Lung (tissue), 12 donors: ENCODE data around the gene C2orf76. TPM values are rescaled to one million over a fixed set of nuclear protein-coding genes. Genes with fewer than 3 reads are reported as not detected.
"Not testable (repeated sequence)": the region's sequence is repeated elsewhere in the genome, so short reads cannot be mapped to it uniquely, and the experiment has no call there.

ENCODE experiments used
- ATAC-seq: fragments of 200-7000 bp; cut with Tn5 transposase; one replicate; pipeline ENCODE4 v1.9.1; 2020; ENCODE audit warnings: moderate number of reproducible peaks; ENCODE audit not compliant: insufficient read depth, low FRiP score
- DNase-seq, 3 donors: peaks; one replicate each; pipeline ENCODE4 v3.0.0-alpha.2; 2013 to 2017
- H3K27ac ChIP-seq, 2 donors: one replicate each; pipeline ENCODE4 v1.5.1; 2013; ENCODE audit warnings: mild to moderate bottlenecking in 2 of 2, moderate library complexity in 2 of 2, control low read depth in 1 of 2, inconsistent platforms in 1 of 2, low read depth in 1 of 2, low read length in 1 of 2
- H3K27me3 ChIP-seq, 3 donors: one replicate each; pipeline ENCODE4 v1.5.1; 2013; ENCODE audit warnings: low read length in 2 of 3; ENCODE audit not compliant: control insufficient read depth in 3 of 3, insufficient read depth in 3 of 3
- H3K36me3 ChIP-seq, 4 donors: one replicate each; pipeline ENCODE4 v1.5.1; 2013; ENCODE audit warnings: low read length in 4 of 4, mild to moderate bottlenecking in 1 of 4, moderate library complexity in 1 of 4; ENCODE audit not compliant: control insufficient read depth in 4 of 4, insufficient read depth in 4 of 4
- H3K4me1 ChIP-seq, 5 donors: one replicate each; pipeline ENCODE4 v1.5.1; 2013; ENCODE audit warnings: low read length in 5 of 5, mild to moderate bottlenecking in 2 of 5, moderate library complexity in 1 of 5; ENCODE audit not compliant: control insufficient read depth in 5 of 5, insufficient read depth in 5 of 5
- H3K4me3 ChIP-seq: one replicate; pipeline ENCODE4 v1.5.1; 2013; ENCODE audit warnings: mild to moderate bottlenecking, control low read depth, moderate library complexity
- H3K9ac ChIP-seq, 2 donors: one replicate each; pipeline ENCODE4 v1.5.1; 2013; ENCODE audit warnings: low read length in 2 of 2, control low read depth in 1 of 2; ENCODE audit not compliant: insufficient read depth in 1 of 2
- H3K9me3 ChIP-seq, 4 donors: one replicate each; pipeline ENCODE4 v1.5.1; 2013; ENCODE audit warnings: low read length in 3 of 4, mild to moderate bottlenecking in 1 of 4, moderate library complexity in 1 of 4; ENCODE audit not compliant: control insufficient read depth in 4 of 4, insufficient read depth in 3 of 4
- CTCF ChIP-seq: IDR thresholded peaks from 2 replicates; pipeline ENCODE4 v1.5.1; 2012; ENCODE audit warnings: mild to moderate bottlenecking; ENCODE audit errors: control extremely low read depth, extremely low read depth
- WGBS, 2 donors: extraction: QIAGEN DNeasy Blood & Tissue Kit; methylation state at CpG; one replicate each; pipeline ENCODE4 v1.1.7; 2013; 5-methylcytosine and 5-hydroxymethylcytosine counted together
- polyA plus RNA-seq, 2 donors: library from polyadenylated mRNA; stranded (reverse); fragments of 200-250 nt; gene quantifications; one replicate each; pipeline ENCODE4 v1.2.1, GENCODE V29; 2013
- total RNA-seq, 2 donors: library from RNA; depleted of rRNA in 1 of 2; stranded (reverse); fragments of >200 nt in 1 of 2; gene quantifications; one replicate each; pipeline ENCODE4 v1.2.1, GENCODE V29; 2014 to 2021
- donor health status: control.
- donor health status: control.
- donor health status: Bipolar disorder and iron deficiency.
- donor health status: healthy.
- donor health status: DM: yes; HTN: yes; CAD: no.

C2orf76 gene
- total and polyA plus RNA-seq, 4 donors, result 9.1 to 24.6 (median 17.3) TPM

- 93% methylated on average over 6 of the region's 6 CpGs for WGBS, 2 donors
- no peaks in the 10 kb centered on the region for H3K36me3 ChIP-seq
- TF ChIP-seq CTCF, result no peak
- no peak overlapping the region for H3K27ac ChIP-seq
- H3K27me3 ChIP-seq, result no peaks in the 10 kb centered on the region
- no peaks in the 10 kb centered on the region for H3K9me3 ChIP-seq
- no peak for ATAC-seq
- no peak for DNase-seq
- H3K4me3 ChIP-seq, result no peak overlapping the region
- peaks cover 0 to 4% (median 0%) of the 10 kb centered on the region in 5 donors for H3K4me1 ChIP-seq
- H3K9ac ChIP-seq, result no peak overlapping the region
Observed at GRCh38 chr2:119278946-119279345, 87.7 kb downstream of the C2orf76 start.

DNA sequence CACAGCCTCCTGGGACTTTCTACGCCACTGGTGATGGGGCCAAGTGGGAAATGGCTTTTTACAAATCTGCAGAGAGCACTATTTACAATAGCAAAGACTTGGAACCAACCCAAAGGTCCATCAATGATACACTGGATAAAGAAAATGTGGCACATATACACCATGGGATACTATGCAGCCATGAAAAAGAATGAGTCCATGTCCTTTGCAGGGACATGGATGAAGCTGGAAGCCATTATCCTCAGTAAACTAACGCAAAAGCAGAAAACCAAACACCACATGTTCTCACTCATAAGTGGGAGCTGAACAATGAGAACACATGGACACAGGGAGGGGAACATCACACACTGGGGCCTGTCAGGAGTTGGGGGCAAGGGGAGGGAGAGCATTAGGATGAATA is 88.2 kb downstream of the C2orf76 start:
- not testable (repeated sequence) for ATAC-seq, H3K36me3 ChIP-seq, DNase-seq, H3K9me3 ChIP-seq, H3K9ac ChIP-seq, H3K27me3 ChIP-seq, H3K4me3 ChIP-seq, H3K27ac ChIP-seq, H3K4me1 ChIP-seq
- WGBS, 2 donors, result 87 to 93% methylated on average over 2 of the region's 2 CpGs

DNA sequence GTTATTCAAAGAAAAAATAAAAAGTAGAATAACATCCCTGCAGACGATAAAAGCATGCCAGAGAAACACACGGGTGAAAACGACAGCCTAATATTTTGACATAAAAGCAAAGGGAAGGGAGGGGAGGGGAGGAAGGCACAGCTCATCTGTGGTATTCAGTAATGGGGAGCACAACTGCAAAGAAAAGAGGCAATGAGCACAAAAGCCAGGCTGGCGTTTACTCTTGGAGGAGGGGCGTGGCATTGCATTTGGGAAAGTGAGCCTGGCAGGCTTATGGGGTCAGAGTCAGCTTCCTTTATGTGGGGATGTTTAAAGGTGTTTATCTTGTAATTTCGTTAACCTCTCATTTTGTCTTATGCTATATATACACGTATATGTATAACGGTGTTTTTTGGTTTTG is 89.8 kb downstream of the C2orf76 start:
- Histone ChIP-seq H3K27me3 (no peaks in the 10 kb centered on the region), H3K36me3 (no peaks in the 10 kb centered on the region), H3K4me1 (no peaks in the 10 kb centered on the region), H3K4me3 (no peak overlapping the region), H3K9me3 (no peaks in the 10 kb centered on the region), H3K9ac (no peak overlapping the region), H3K27ac (no peak overlapping the region)
- no peak for DNase-seq
- no peak for ATAC-seq
- TF ChIP-seq CTCF, result no peak
- 75 to 84% methylated on average over 8 of the region's 8 CpGs for WGBS, 2 donors

GRCh38 chr2:119267604-119268003 is 99.0 kb downstream of the C2orf76 start:
- no peak for TF ChIP-seq CTCF
- Histone ChIP-seq H3K27me3 (no peaks in the 10 kb centered on the region), H3K9ac (no peak overlapping the region), H3K36me3 (peaks cover 0 to 4% (median 0%) of the 10 kb centered on the region in 4 donors), H3K4me3 (no peak overlapping the region), H3K27ac (no peak overlapping the region), H3K4me1 (no peaks in the 10 kb centered on the region), H3K9me3 (peaks cover 0 to 7% (median 0%) of the 10 kb centered on the region in 4 donors)
- no peak for ATAC-seq
- DNase-seq, result no peak
